HepG2 (cell line): ENCODE measurements around the gene SASH1. TPM values are rescaled to one million over a fixed set of nuclear protein-coding genes. Genes with fewer than 3 reads are reported as not detected.

Experiments
- ARID2 ChIP-seq: sonication (generic); formaldehyde crosslinking; IDR thresholded peaks from 2 replicates; pipeline ENCODE4 v1.8.1; 2022; ENCODE audit warnings: mild to moderate bottlenecking, missing genetic modification reagents, borderline replicate concordance
- HMG20B ChIP-seq: conservative IDR thresholded peaks from 2 replicates; pipeline ENCODE4 v1.6.1; 2016; ENCODE audit warnings: missing genetic modification reagents, missing compliant biosample characterization
- KLF6 ChIP-seq: IDR thresholded peaks from 2 replicates; pipeline ENCODE4 v1.8.0; 2016; ENCODE audit warnings: missing biosample characterization, missing genetic modification reagents
- NR2F1 ChIP-seq, 2 experiments: fragments of 450-650 bp in 1 of 2; formaldehyde crosslinking in 1 of 2; IDR thresholded peaks; 2 replicates each; pipeline versions ENCODE4 v1.5.0 to v1.6.1; 2016 to 2020; ENCODE audit warnings: mild to moderate bottlenecking in 1 of 2, missing compliant biosample characterization in 1 of 2, missing genetic modification reagents in 1 of 2, moderate library complexity in 1 of 2
- SETDB1 ChIP-seq: sonication (generic); formaldehyde crosslinking; IDR thresholded peaks from 2 replicates; pipeline ENCODE4 v1.5.1; 2020; ENCODE audit warnings: missing genetic modification reagents, mild to moderate bottlenecking, borderline replicate concordance
- SP5 ChIP-seq: IDR thresholded peaks from 2 replicates; pipeline ENCODE4 v1.6.1; 2016; ENCODE audit warnings: low read depth, borderline replicate concordance
- SSRP1 ChIP-seq: IDR thresholded peaks from 2 replicates; pipeline ENCODE4 v1.6.1; 2016; ENCODE audit warnings: control low read depth
- U2AF2 ChIP-seq: fragments of 200-400 bp; formaldehyde crosslinking; IDR thresholded peaks from 2 replicates; pipeline ENCODE4 v1.6.1; 2017; ENCODE audit warnings: low read depth, mild to moderate bottlenecking, low read length
- ZNF256 ChIP-seq: sonication (generic); formaldehyde crosslinking; conservative IDR thresholded peaks from 2 replicates; pipeline ENCODE4 v1.4.0; 2020; ENCODE audit warnings: missing genetic modification reagents
- ZNF460 ChIP-seq: sonication (generic); formaldehyde crosslinking; IDR thresholded peaks from 2 replicates; pipeline ENCODE4 v1.5.1; 2020; ENCODE audit warnings: missing genetic modification reagents, mild to moderate bottlenecking, borderline replicate concordance
- ZNF766 ChIP-seq: sonication (generic); formaldehyde crosslinking; IDR thresholded peaks from 2 replicates; pipeline ENCODE4 v1.5.0; 2020; ENCODE audit warnings: missing genetic modification reagents, borderline replicate concordance
- ZSCAN20 ChIP-seq: sonication (generic); formaldehyde crosslinking; IDR thresholded peaks from 2 replicates; pipeline ENCODE4 v1.4.0; 2020; ENCODE audit warnings: missing genetic modification reagents, mild to moderate bottlenecking, borderline replicate concordance
- polyA plus RNA-seq, 8 experiments: library from polyadenylated mRNA; depleted of rRNA in 3 of 8; stranded (reverse) in 7 of 8; unstranded in 1 of 8; fragments of >200 nt; fragmentation: Illumina TruSeq in 4 of 8; extraction: Trizol in 4 of 8; gene quantifications; 2 replicates each; pipeline versions ENCODE4 v1.2.1 to v1.2.3, GENCODE V29; 2011 to 2016; ENCODE audit warnings: low read depth in 4 of 8, missing spikeins in 1 of 8, mixed read lengths in 1 of 8; ENCODE audit not compliant: insufficient read depth in 1 of 8
- total RNA-seq, 5 experiments: library from RNA; depleted of rRNA; stranded (reverse); fragments of >200 nt; fragmentation: Illumina TruSeq; extraction: Trizol; gene quantifications; 2 replicates each; pipeline ENCODE4 v1.2.3, GENCODE V29; 2016; ENCODE audit warnings: low read depth in 1 of 5
- TF ChIP-seq, protein P1 (sequence below): IDR thresholded peaks from 2 replicates; pipeline ENCODE4 v1.6.1; 2016; ENCODE audit warnings: missing compliant biosample characterization, missing genetic modification reagents, borderline replicate concordance
- TF ChIP-seq, protein P2 (sequence below): sonication (generic); formaldehyde crosslinking; IDR thresholded peaks from 2 replicates; pipeline ENCODE4 v1.4.0; 2020; ENCODE audit warnings: missing genetic modification reagents
- TF ChIP-seq, protein P3 (sequence below): sonication (generic); formaldehyde crosslinking; IDR thresholded peaks from 2 replicates; pipeline ENCODE4 v1.9.0; 2022; ENCODE audit warnings: missing genetic modification reagents, mild to moderate bottlenecking, borderline replicate concordance
- TF ChIP-seq, protein P4 (sequence below), 2 experiments: sonication (generic) in 1 of 2; formaldehyde crosslinking in 1 of 2; IDR thresholded peaks; 2 replicates each; pipeline versions ENCODE4 v1.4.0 to v1.6.1; 2016 to 2020; ENCODE audit warnings: borderline replicate concordance in 1 of 2, low read depth in 1 of 2, mild to moderate bottlenecking in 1 of 2, missing genetic modification reagents in 1 of 2
- TF ChIP-seq, protein P5 (sequence below): sonication (generic); formaldehyde crosslinking; IDR thresholded peaks from 2 replicates; pipeline ENCODE4 v1.8.0; 2022; ENCODE audit warnings: mild to moderate bottlenecking, missing genetic modification reagents, borderline replicate concordance

The SASH1 gene
- total and polyA plus RNA-seq, 2 of the 13 experiments (the other 11 are each of a cell fraction or from before 2014, with no cell fraction given), result 7.5 to 8.2 TPM

DNA sequence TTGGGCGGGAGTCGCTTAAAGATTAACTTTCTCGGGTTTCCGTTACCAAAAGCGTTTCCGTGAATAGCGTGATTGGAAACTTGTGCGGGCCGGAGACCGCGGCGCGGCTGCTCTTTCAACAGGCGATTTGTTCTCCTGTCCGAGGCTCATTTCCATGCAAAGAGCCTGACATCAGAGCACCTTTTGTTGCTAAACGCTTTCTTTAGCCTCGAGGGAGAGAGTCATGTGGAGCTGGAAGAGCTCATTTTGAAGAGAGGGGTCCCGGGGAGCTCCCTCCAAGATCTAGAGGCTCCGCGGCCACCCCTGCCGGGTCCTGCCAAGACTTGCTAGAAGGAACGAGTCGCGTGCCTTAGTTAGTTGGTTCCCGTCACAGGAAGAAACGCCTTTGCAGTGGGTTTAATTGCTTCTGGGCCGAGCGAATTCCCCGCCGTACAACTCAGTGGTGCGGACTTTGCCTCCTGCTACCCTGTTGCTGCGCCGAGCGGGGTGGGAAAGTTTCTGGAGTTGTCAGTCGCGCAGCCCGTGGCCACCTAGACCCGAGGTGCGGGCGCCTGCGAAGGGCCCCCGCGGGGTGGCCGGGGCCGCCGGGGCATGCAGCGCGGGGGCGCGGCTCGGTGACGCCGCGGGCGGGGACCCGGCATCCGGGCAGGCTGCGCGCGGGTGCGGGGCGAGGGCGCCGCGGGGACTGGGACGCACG lies at the start of gene SASH1 (continued):
- 0 out of 4 replicates have a peak, but pooled peaks of 1 of the 2 experiments have one; percentile 9 for TF ChIP-seq NR2F1 (CRISPR knock-in tag; IDR thresholded peaks at IDR 0.05)
- no peak; the same call in 1 of the 2 replicates for TF ChIP-seq HMG20B (CRISPR knock-in tag)
- TF ChIP-seq, protein P1, sequence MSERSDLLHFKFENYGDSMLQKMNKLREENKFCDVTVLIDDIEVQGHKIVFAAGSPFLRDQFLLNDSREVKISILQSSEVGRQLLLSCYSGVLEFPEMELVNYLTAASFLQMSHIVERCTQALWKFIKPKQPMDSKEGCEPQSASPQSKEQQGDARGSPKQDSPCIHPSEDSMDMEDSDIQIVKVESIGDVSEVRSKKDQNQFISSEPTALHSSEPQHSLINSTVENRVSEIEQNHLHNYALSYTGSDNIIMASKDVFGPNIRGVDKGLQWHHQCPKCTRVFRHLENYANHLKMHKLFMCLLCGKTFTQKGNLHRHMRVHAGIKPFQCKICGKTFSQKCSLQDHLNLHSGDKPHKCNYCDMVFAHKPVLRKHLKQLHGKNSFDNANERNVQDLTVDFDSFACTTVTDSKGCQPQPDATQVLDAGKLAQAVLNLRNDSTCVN (CRISPR knock-in tag), result no peak; the same call in 1 of the 2 replicates
- no peak for TF ChIP-seq ZNF460 (CRISPR knock-in tag)
- TF ChIP-seq SP5 (CRISPR knock-in tag), result 0 out of 2 replicates have a peak, but pooled peaks have one; percentile 1
- no peak for TF ChIP-seq ARID2 (CRISPR knock-in tag)
- peak; percentile 82; the same call in 1 of the 2 replicates for TF ChIP-seq KLF6 (CRISPR knock-in tag)
- TF ChIP-seq ZNF766, result no peak
- TF ChIP-seq, protein P2, sequence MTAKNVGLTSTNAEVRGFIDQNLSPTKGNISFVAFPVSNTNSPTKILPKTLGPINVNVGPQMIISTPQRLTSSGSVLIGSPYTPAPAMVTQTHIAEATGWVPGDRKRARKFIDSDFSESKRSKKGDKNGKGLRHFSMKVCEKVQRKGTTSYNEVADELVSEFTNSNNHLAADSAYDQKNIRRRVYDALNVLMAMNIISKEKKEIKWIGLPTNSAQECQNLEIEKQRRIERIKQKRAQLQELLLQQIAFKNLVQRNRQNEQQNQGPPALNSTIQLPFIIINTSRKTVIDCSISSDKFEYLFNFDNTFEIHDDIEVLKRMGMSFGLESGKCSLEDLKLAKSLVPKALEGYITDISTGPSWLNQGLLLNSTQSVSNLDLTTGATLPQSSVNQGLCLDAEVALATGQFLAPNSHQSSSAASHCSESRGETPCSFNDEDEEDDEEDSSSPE (CRISPR knock-in tag), result peak; percentile 46
- TF ChIP-seq ZNF256, result no peak
- peak; percentile 34; the same call in 1 of the 2 replicates for TF ChIP-seq SSRP1 (CRISPR knock-in tag)
- TF ChIP-seq, protein P3, sequence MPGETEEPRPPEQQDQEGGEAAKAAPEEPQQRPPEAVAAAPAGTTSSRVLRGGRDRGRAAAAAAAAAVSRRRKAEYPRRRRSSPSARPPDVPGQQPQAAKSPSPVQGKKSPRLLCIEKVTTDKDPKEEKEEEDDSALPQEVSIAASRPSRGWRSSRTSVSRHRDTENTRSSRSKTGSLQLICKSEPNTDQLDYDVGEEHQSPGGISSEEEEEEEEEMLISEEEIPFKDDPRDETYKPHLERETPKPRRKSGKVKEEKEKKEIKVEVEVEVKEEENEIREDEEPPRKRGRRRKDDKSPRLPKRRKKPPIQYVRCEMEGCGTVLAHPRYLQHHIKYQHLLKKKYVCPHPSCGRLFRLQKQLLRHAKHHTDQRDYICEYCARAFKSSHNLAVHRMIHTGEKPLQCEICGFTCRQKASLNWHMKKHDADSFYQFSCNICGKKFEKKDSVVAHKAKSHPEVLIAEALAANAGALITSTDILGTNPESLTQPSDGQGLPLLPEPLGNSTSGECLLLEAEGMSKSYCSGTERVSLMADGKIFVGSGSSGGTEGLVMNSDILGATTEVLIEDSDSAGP (CRISPR knock-in tag), result peak; percentile 73; the same call in 1 of the 2 replicates
- no peak for TF ChIP-seq U2AF2
- TF ChIP-seq, protein P4, sequence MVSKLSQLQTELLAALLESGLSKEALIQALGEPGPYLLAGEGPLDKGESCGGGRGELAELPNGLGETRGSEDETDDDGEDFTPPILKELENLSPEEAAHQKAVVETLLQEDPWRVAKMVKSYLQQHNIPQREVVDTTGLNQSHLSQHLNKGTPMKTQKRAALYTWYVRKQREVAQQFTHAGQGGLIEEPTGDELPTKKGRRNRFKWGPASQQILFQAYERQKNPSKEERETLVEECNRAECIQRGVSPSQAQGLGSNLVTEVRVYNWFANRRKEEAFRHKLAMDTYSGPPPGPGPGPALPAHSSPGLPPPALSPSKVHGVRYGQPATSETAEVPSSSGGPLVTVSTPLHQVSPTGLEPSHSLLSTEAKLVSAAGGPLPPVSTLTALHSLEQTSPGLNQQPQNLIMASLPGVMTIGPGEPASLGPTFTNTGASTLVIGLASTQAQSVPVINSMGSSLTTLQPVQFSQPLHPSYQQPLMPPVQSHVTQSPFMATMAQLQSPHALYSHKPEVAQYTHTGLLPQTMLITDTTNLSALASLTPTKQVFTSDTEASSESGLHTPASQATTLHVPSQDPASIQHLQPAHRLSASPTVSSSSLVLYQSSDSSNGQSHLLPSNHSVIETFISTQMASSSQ (IDR thresholded peaks at IDR 0.05; ENCODE audit: low read depth), result peak; percentile 89
- TF ChIP-seq, protein P4 (CRISPR knock-in tag; IDR thresholded peaks at IDR 0.05; ENCODE audit: borderline replicate concordance), result peak; percentile 97
- TF ChIP-seq, protein P5, sequence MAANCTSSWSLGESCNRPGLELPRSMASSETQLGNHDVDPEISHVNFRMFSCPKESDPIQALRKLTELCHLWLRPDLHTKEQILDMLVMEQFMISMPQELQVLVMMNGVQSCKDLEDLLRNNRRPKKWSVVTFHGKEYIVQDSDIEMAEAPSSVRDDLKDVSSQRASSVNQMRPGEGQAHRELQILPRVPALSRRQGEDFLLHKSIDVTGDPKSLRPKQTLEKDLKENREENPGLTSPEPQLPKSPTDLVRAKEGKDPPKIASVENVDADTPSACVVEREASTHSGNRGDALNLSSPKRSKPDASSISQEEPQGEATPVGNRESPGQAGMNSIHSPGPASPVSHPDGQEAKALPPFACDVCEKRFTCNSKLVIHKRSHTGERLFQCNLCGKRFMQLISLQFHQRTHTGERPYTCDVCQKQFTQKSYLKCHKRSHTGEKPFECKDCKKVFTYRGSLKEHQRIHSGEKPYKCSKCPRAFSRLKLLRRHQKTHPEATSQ (CRISPR knock-in tag), result peak; percentile 34; the same call in 1 of the 2 replicates
- peak; percentile 75; the same call in 1 of the 2 replicates for TF ChIP-seq ZSCAN20 (CRISPR knock-in tag)
- TF ChIP-seq SETDB1 (CRISPR knock-in tag), result no peak
